ENCODE results near the gene C8A.

The C8A gene

GRCh38 chr1:56927986-56928385 is 73.4 kb downstream of the C8A start:
- TF ChIP-seq MAX (IDR thresholded peaks at IDR 0.05): no peak
- no peak for TF ChIP-seq ZBTB7A (IDR thresholded peaks at IDR 0.05; ENCODE audit: low read depth)
- no peak for TF ChIP-seq RAD21 (IDR thresholded peaks at IDR 0.05; ENCODE audit: low read depth)
- TF ChIP-seq TAF1 (IDR thresholded peaks at IDR 0.05; ENCODE audit: low read depth): no peak
- TF ChIP-seq EGR1 (IDR thresholded peaks at IDR 0.05): no peak
- no peak for TF ChIP-seq TEAD4 (IDR thresholded peaks at IDR 0.05)
- TF ChIP-seq YY1 (IDR thresholded peaks at IDR 0.05; ENCODE audit: low read depth): no peak
- no peak for TF ChIP-seq EP300 (IDR thresholded peaks at IDR 0.05; ENCODE audit: borderline replicate concordance)
- TF ChIP-seq CREB1 (IDR thresholded peaks at IDR 0.05; ENCODE audit: low read depth): no peak
- no peak for TF ChIP-seq FOXM1 (IDR thresholded peaks at IDR 0.05; ENCODE audit: borderline replicate concordance, low read depth)
- TF ChIP-seq CEBPB (IDR thresholded peaks at IDR 0.05): no peak
- TF ChIP-seq USF1 (IDR thresholded peaks at IDR 0.05): no peak
- no peak for TF ChIP-seq NFIC (IDR thresholded peaks at IDR 0.05)

GRCh38 chr1:56929492-56929891 is 74.9 kb downstream of the C8A start:
- no peak for TF ChIP-seq CEBPB (IDR thresholded peaks at IDR 0.05)
- TF ChIP-seq CREB1 (IDR thresholded peaks at IDR 0.05; ENCODE audit: low read depth): no peak

GRCh38 chr1:56931211-56931610 is 76.6 kb downstream of the C8A start:
- TF ChIP-seq USF1 (IDR thresholded peaks at IDR 0.05) (no peak), CEBPB (IDR thresholded peaks at IDR 0.05) (no peak)

GRCh38 chr1:56931686-56932085 is 77.1 kb downstream of the C8A start:
- TF ChIP-seq CEBPB (IDR thresholded peaks at IDR 0.05) (no peak), ZBTB7A (IDR thresholded peaks at IDR 0.05; ENCODE audit: low read depth) (no peak), NFIC (IDR thresholded peaks at IDR 0.05) (no peak), MAX (IDR thresholded peaks at IDR 0.05) (no peak), RAD21 (IDR thresholded peaks at IDR 0.05; ENCODE audit: low read depth) (no peak), CREB1 (IDR thresholded peaks at IDR 0.05; ENCODE audit: low read depth) (no peak), YY1 (IDR thresholded peaks at IDR 0.05; ENCODE audit: low read depth) (no peak), TCF12 (IDR thresholded peaks at IDR 0.05; ENCODE audit: low read depth) (no peak), EP300 (IDR thresholded peaks at IDR 0.05; ENCODE audit: borderline replicate concordance) (no peak), TEAD4 (IDR thresholded peaks at IDR 0.05) (no peak), FOXM1 (IDR thresholded peaks at IDR 0.05; ENCODE audit: borderline replicate concordance, low read depth) (no peak), TAF1 (IDR thresholded peaks at IDR 0.05; ENCODE audit: low read depth) (no peak), USF1 (IDR thresholded peaks at IDR 0.05) (no peak), EGR1 (IDR thresholded peaks at IDR 0.05) (no peak), REST (IDR thresholded peaks at IDR 0.05; ENCODE audit: low read depth) (no peak)

- no peak for TF ChIP-seq TEAD4 (IDR thresholded peaks at IDR 0.05)
- no peak for TF ChIP-seq TAF1 (IDR thresholded peaks at IDR 0.05; ENCODE audit: low read depth)
- TF ChIP-seq MAX (IDR thresholded peaks at IDR 0.05): no peak
- TF ChIP-seq RAD21 (IDR thresholded peaks at IDR 0.05; ENCODE audit: low read depth): no peak
- no peak for TF ChIP-seq FOXM1 (IDR thresholded peaks at IDR 0.05; ENCODE audit: borderline replicate concordance, low read depth)
- no peak for TF ChIP-seq CREB1 (IDR thresholded peaks at IDR 0.05; ENCODE audit: low read depth)
Measured at GRCh38 chr1:56933161-56933560, 78.6 kb downstream of the C8A start.

- TF ChIP-seq YY1 (IDR thresholded peaks at IDR 0.05; ENCODE audit: low read depth): no peak
- no peak for TF ChIP-seq CEBPB (IDR thresholded peaks at IDR 0.05)
- TF ChIP-seq TAF1 (IDR thresholded peaks at IDR 0.05; ENCODE audit: low read depth): no peak
- TF ChIP-seq USF1 (IDR thresholded peaks at IDR 0.05): no peak
- TF ChIP-seq ZBTB7A (IDR thresholded peaks at IDR 0.05; ENCODE audit: low read depth): no peak
- TF ChIP-seq TEAD4 (IDR thresholded peaks at IDR 0.05): no peak
- TF ChIP-seq EP300 (IDR thresholded peaks at IDR 0.05; ENCODE audit: borderline replicate concordance): no peak
- no peak for TF ChIP-seq REST (IDR thresholded peaks at IDR 0.05; ENCODE audit: low read depth)
- no peak for TF ChIP-seq CREB1 (IDR thresholded peaks at IDR 0.05; ENCODE audit: low read depth)
- TF ChIP-seq RAD21 (IDR thresholded peaks at IDR 0.05; ENCODE audit: low read depth): no peak
- no peak for TF ChIP-seq EGR1 (IDR thresholded peaks at IDR 0.05)
- TF ChIP-seq FOXM1 (IDR thresholded peaks at IDR 0.05; ENCODE audit: borderline replicate concordance, low read depth): no peak
- no peak for TF ChIP-seq TCF12 (IDR thresholded peaks at IDR 0.05; ENCODE audit: low read depth)
- TF ChIP-seq NFIC (IDR thresholded peaks at IDR 0.05): no peak
- no peak for TF ChIP-seq MAX (IDR thresholded peaks at IDR 0.05)
Measured at GRCh38 chr1:56933606-56934005, 79.0 kb downstream of the C8A start.

Measured in Ishikawa (cell line).